Osteoblast (primary cell): ENCODE data around the gene CAST. TPM values are rescaled to one million over a fixed set of nuclear protein-coding genes. Genes with fewer than 3 reads are reported as not detected.

Source experiments
- DNase-seq: peaks from one replicate; pipeline ENCODE4 v3.0.0; 2011; ENCODE audit warnings: low spot score, mixed read lengths; ENCODE audit not compliant: insufficient read length; ENCODE audit errors: missing footprints
- H2AFZ ChIP-seq: 2 replicates; pipeline ENCODE4 v1.6.0; 2011; ENCODE audit warnings: mild to moderate bottlenecking, low read length
- H3K27ac ChIP-seq: 2 replicates; pipeline ENCODE4 v1.5.1; 2011; ENCODE audit warnings: mild to moderate bottlenecking, low read depth, low read length, moderate library complexity
- H3K27me3 ChIP-seq: 2 replicates; pipeline ENCODE4 v1.6.0; 2012; ENCODE audit warnings: mild to moderate bottlenecking, control low read depth, inconsistent platforms, low read length, moderate library complexity; ENCODE audit not compliant: insufficient read depth
- H3K36me3 ChIP-seq: 2 replicates; pipeline ENCODE4 v1.5.1; 2011; ENCODE audit warnings: mild to moderate bottlenecking, low read length, control low read depth, moderate library complexity; ENCODE audit not compliant: insufficient read depth
- H3K4me1 ChIP-seq: 2 replicates; pipeline ENCODE4 v1.5.1; 2011; ENCODE audit warnings: mild to moderate bottlenecking, low read length, control low read depth, moderate library complexity; ENCODE audit not compliant: insufficient read depth
- H3K4me2 ChIP-seq: 2 replicates; pipeline ENCODE4 v1.6.0; 2011; ENCODE audit warnings: mild to moderate bottlenecking, low read length; ENCODE audit not compliant: insufficient read depth
- H3K4me3 ChIP-seq: fragments of 200-600 bp; sonication (generic); 3 replicates; pipeline ENCODE4 v1.5.1; 2012; ENCODE audit warnings: mild to moderate bottlenecking, low read length, inconsistent platforms; ENCODE audit not compliant: insufficient read depth
- H3K79me2 ChIP-seq: 2 replicates; pipeline ENCODE4 v1.6.0; 2012; ENCODE audit warnings: mild to moderate bottlenecking, low read length, control low read depth, inconsistent platforms; ENCODE audit not compliant: insufficient read depth
- H3K9me3 ChIP-seq: 2 replicates; pipeline ENCODE4 v1.5.1; 2011; ENCODE audit warnings: low read depth, low read length, control low read depth
- H4K20me1 ChIP-seq: 2 replicates; pipeline ENCODE4 v1.6.0; 2012; ENCODE audit warnings: mild to moderate bottlenecking, low read length, control low read depth; ENCODE audit not compliant: insufficient read depth
- total RNA-seq: library from RNA; depleted of rRNA; stranded (reverse); fragments of >200 nt; gene quantifications from 2 replicates; pipeline ENCODE4 v1.2.3, GENCODE V29; 2012
- TF ChIP-seq, protein P1 (sequence below): IDR thresholded peaks from 2 replicates; pipeline ENCODE4 v1.5.1; 2011; ENCODE audit warnings: mild to moderate bottlenecking, low read depth, low read length, moderate library complexity; ENCODE audit errors: extremely low read depth

The CAST gene
- total RNA-seq, 1 donor: 278 TPM

DNA sequence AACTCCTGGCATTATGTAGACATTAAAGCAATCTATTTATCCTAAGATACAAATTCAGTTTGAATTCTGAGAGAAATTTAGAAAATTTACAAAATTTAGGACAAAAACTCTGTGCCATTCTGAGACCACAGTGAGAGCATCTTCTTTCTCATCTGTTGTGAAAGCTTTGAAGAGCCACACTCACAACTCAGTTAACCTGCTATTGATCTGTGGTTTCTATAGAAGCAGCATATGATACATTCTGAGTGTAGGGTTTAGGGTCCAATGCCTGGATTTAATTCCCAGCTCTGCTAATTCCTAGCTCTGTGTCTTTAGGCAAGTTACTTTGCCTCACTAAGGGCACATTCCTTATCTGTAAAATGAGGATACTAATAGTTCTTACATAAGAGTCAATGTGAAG, 21.6 kb downstream of the CAST start:
- no peaks in the 10 kb centered on the region for H3K9me3 ChIP-seq
- DNase-seq: no peak
- peaks cover 54% of the 10 kb centered on the region for H3K79me2 ChIP-seq
- peaks cover 23% of the 10 kb centered on the region for H3K4me1 ChIP-seq
- H3K27me3 ChIP-seq: no peaks in the 10 kb centered on the region
- H2AFZ ChIP-seq: no peak overlapping the region
- no peaks in the 10 kb centered on the region for H4K20me1 ChIP-seq
- TF ChIP-seq, protein P1, sequence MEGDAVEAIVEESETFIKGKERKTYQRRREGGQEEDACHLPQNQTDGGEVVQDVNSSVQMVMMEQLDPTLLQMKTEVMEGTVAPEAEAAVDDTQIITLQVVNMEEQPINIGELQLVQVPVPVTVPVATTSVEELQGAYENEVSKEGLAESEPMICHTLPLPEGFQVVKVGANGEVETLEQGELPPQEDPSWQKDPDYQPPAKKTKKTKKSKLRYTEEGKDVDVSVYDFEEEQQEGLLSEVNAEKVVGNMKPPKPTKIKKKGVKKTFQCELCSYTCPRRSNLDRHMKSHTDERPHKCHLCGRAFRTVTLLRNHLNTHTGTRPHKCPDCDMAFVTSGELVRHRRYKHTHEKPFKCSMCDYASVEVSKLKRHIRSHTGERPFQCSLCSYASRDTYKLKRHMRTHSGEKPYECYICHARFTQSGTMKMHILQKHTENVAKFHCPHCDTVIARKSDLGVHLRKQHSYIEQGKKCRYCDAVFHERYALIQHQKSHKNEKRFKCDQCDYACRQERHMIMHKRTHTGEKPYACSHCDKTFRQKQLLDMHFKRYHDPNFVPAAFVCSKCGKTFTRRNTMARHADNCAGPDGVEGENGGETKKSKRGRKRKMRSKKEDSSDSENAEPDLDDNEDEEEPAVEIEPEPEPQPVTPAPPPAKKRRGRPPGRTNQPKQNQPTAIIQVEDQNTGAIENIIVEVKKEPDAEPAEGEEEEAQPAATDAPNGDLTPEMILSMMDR: no peak
- H3K4me3 ChIP-seq: no peak overlapping the region
- H3K4me2 ChIP-seq: no peak overlapping the region
- no peak overlapping the region for H3K27ac ChIP-seq
- H3K36me3 ChIP-seq: peaks cover 4% of the 10 kb centered on the region

DNA sequence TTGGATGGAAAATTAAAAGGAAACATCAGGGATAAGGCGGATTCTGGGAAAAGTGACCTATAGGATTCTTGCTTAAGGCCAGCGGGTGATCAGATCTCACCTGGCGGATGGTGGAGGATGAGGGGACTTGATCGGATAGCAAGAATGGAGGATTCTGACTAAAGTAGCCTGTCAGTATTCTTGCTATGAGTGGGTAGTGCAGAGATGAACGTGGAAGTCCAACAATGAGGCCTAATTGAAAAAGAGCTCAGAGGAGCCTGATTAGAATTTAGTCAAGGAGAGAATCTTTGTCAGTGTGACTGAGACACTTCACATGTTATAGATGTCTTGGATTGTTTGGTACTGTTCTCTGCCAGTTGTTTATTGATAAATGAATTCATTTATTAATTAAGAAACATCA, 24.9 kb downstream of the CAST start:
- TF ChIP-seq, protein P1: no peak
- H3K36me3 ChIP-seq: peaks cover 4% of the 10 kb centered on the region
- no peak overlapping the region for H3K4me3 ChIP-seq
- peak overlapping the region; percentile 77 for H3K4me2 ChIP-seq
- H3K9me3 ChIP-seq: no peaks in the 10 kb centered on the region
- peaks cover 27% of the 10 kb centered on the region for H3K4me1 ChIP-seq
- DNase-seq: no peak
- H2AFZ ChIP-seq: no peak overlapping the region
- H3K27me3 ChIP-seq: no peaks in the 10 kb centered on the region
- H4K20me1 ChIP-seq: no peaks in the 10 kb centered on the region
- peaks cover 71% of the 10 kb centered on the region for H3K79me2 ChIP-seq
- H3K27ac ChIP-seq: peak overlapping the region; percentile 54

DNA sequence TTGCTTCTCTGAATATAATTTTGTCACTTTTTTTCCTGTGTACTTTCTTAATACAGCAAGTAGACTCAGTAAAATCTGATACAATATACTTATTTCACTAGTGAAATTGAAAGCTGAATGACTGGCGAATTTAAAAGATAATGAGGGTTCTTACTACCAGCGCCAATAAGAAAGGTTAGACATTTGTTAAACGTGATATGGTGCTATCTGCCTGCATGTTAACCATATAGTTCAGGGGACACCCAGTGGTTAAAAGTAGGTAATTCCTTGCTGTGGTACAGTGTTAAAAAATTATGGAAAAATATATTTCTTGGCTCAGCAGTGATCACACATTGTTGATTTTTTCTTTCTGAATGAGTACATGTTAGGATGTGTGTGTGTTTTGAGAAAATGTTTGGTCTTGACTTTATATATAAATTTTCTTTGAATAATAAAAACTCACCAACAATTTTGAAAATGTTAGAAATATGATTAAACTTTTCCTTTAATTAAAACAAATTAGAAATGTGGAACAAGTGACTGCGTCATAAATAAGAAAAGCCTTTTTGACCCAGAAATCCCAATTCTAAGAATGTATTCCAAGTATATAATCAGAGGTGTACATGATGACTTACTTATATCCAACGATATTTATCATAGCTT, 25.8 kb downstream of the CAST start:
- H3K4me1 ChIP-seq: peaks cover 32% of the 10 kb centered on the region
- H3K4me2 ChIP-seq: peak overlapping the region; percentile 77
- no peaks in the 10 kb centered on the region for H4K20me1 ChIP-seq
- H3K4me3 ChIP-seq: peak overlapping the region; percentile 50
- H3K27ac ChIP-seq: peak overlapping the region; percentile 54
- H3K9me3 ChIP-seq: no peaks in the 10 kb centered on the region
- no peak overlapping the region for H2AFZ ChIP-seq
- TF ChIP-seq, protein P1: peak; percentile 70
- no peaks in the 10 kb centered on the region for H3K27me3 ChIP-seq
- H3K79me2 ChIP-seq: peaks cover 71% of the 10 kb centered on the region
- peak; percentile 23 for DNase-seq
- peaks cover 4% of the 10 kb centered on the region for H3K36me3 ChIP-seq

DNA sequence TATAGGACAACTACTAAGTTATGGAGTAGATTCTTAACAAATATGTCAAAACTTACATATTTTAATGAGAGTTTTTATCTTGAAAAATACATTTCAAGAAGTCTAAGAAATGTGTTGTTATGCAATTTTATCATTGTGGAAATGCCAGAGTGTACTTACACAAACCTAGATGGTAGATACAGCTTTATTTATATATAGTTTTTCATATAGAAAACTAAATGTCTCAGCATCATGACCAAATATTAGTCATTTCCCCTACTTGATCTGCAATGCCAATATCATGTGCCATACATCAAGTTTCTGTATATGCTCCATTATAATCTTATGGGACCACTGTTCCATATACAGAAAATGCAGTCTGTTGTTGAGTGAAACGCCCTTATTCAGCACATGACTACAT, 28.7 kb downstream of the CAST start:
- no peaks in the 10 kb centered on the region for H3K9me3 ChIP-seq
- TF ChIP-seq, protein P1: no peak
- no peaks in the 10 kb centered on the region for H4K20me1 ChIP-seq
- peaks cover 32% of the 10 kb centered on the region for H3K4me1 ChIP-seq
- H3K79me2 ChIP-seq: peaks cover 63% of the 10 kb centered on the region
- no peak overlapping the region for H3K4me3 ChIP-seq
- H3K27me3 ChIP-seq: no peaks in the 10 kb centered on the region
- no peak overlapping the region for H2AFZ ChIP-seq
- no peak overlapping the region for H3K4me2 ChIP-seq
- H3K36me3 ChIP-seq: peaks cover under 1% of the 10 kb centered on the region
- peak overlapping the region; percentile 61 for H3K27ac ChIP-seq
- no peak for DNase-seq
